HG03469 (cell line): ENCODE results near the gene GUCA2A.

Experiments
- ATAC-seq: cut with Tn5 transposase; IDR thresholded peaks from one replicate; pipeline ENCODE4 v1.9.1; 2021; ENCODE audit warnings: mild to moderate bottlenecking, moderate library complexity, moderate number of reproducible peaks; ENCODE audit not compliant: unreplicated experiment

The GUCA2A gene

GRCh38 chr1:42133809-42134526 is 30.6 kb downstream of the GUCA2A start:
- no peak for ATAC-seq

GRCh38 chr1:42133390-42133789 is 31.2 kb downstream of the GUCA2A start:
- no peak for ATAC-seq

GRCh38 chr1:42130061-42130660 is 34.4 kb downstream of the GUCA2A start:
- ATAC-seq, result no peak

- ATAC-seq, result no peak
These were observed 35.6 kb downstream of the GUCA2A start for GRCh38 chr1:42128964-42129363.

- ATAC-seq, result no peak
These were observed 36.0 kb downstream of the GUCA2A start for GRCh38 chr1:42128499-42128898.

GRCh38 chr1:42127767-42128166 is 36.8 kb downstream of the GUCA2A start:
- no peak for ATAC-seq

GRCh38 chr1:42125552-42125951 is 39.0 kb downstream of the GUCA2A start:
- no peak for ATAC-seq

GRCh38 chr1:42122408-42122807 is 42.1 kb downstream of the GUCA2A start:
- ATAC-seq, result no peak

- ATAC-seq, result no peak
These were observed 46.4 kb downstream of the GUCA2A start for GRCh38 chr1:42118125-42118524.

GRCh38 chr1:42117214-42117613 is 47.3 kb downstream of the GUCA2A start:
- ATAC-seq, result no peak

- no peak for ATAC-seq
These were observed 50.3 kb downstream of the GUCA2A start for GRCh38 chr1:42114229-42114628.
